ENCODE data around the gene SSC5D.

DNA sequence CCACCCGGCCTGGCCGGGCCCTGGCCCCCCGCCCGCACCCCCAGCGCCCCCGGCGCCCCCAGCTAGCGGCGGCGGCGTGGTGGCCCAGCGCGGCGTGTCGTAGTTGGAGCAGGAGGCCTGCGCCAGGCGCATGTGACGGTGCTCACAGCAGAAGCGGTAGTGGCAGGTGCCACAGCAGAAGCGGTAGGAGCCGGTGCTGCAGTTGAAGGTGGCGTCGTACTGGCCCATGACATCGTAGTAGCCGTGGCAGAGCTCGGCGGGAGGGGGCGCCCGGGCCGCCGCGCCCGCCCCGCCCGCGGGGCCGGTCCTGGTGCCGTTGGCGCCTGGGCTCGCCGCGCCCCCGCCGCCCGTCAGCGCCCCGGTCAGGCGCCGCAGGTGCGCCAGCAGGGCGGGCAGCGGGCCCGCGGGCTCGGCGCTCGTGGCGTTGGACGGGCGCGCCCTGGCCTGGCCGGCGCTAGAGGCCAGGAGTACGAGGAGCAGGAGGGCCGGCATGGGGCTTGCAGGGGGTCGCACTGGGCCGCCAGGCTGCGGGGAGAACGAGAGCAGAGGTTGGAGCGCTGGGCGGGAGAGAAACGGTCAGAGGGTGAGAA, 45.8 kb upstream of the SSC5D start:
- TF ChIP-seq, protein P1, sequence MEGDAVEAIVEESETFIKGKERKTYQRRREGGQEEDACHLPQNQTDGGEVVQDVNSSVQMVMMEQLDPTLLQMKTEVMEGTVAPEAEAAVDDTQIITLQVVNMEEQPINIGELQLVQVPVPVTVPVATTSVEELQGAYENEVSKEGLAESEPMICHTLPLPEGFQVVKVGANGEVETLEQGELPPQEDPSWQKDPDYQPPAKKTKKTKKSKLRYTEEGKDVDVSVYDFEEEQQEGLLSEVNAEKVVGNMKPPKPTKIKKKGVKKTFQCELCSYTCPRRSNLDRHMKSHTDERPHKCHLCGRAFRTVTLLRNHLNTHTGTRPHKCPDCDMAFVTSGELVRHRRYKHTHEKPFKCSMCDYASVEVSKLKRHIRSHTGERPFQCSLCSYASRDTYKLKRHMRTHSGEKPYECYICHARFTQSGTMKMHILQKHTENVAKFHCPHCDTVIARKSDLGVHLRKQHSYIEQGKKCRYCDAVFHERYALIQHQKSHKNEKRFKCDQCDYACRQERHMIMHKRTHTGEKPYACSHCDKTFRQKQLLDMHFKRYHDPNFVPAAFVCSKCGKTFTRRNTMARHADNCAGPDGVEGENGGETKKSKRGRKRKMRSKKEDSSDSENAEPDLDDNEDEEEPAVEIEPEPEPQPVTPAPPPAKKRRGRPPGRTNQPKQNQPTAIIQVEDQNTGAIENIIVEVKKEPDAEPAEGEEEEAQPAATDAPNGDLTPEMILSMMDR (IDR thresholded peaks at IDR 0.05): no peak
- TF ChIP-seq POLR2A (IDR thresholded peaks at IDR 0.05): no peak
- no peak for TF ChIP-seq POLR2AphosphoS5 (IDR thresholded peaks at IDR 0.05; ENCODE audit: insufficient read depth in 1 of 2, low read depth in 1 of 2)

Data from vagina (tissue), 2 donors.